NCI-H1436 (cell line): ENCODE data around the gene RALGAPA1.
"Not testable (repeated sequence)": the region's sequence is repeated elsewhere in the genome, so short reads cannot be mapped to it uniquely, and the experiment has no call there.

Source experiments
- DNase-seq: peaks from one replicate; lab custom pipeline; 2025; lab: John Stamatoyannopoulos, UW

RALGAPA1 gene

DNA sequence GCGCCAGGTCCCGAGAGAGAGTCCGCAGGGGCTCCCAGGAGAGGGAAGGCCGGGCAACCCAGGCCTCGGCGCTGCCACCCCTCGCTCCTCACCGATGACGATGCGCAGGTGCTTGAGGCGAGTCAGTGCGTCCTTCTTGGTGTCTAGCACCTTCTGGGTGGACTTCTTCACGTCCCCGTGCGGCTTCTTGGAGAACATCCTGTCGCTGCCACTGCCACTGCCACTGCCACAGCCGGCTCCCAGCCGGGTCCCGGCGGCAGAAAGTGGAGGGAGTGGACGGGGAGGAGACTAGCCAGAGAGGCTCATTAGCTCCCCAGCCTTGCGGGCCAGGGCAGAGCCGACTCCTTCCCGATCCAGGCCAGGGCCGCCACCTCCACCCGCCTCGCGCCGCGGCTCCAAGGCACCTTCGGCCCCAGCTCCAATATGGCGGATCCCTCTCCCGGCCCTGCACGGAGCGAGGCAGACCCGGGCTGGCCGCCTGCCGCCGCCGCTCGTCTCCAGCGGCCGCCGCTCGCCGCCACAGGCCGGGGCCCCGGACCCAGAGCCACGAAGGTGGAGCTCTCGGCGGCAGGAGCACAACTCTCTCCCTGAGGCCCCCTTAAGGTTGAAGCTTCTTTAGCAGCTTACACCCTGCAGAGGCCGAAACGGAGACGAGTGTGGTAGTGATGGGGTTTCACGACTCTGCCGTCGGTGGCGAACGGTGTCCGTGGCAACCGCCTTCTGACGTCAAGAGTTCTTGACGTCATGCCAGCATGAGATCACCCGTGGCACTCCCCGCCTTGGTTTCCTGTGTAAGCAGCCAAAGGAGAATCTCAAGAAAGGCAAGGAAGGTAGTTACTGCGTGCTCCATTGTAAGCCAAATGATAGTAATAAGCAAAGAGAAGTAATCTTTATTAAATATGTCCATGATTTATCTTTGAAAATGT, at the start of gene RALGAPA1:
RALGAPA1 (minus strand) TSS at position 658 of the 926 bp plus-strand sequence; CDS start at position 198, 460 bp downstream.
- peak; percentile 93 for DNase-seq

- no peak for DNase-seq
Measured at GRCh38 chr14:35858521-35859209, 49.6 kb upstream of the RALGAPA1 start.

GRCh38 chr14:35855876-35856481, 46.9 kb upstream of the RALGAPA1 start:
- no peak for DNase-seq

DNA sequence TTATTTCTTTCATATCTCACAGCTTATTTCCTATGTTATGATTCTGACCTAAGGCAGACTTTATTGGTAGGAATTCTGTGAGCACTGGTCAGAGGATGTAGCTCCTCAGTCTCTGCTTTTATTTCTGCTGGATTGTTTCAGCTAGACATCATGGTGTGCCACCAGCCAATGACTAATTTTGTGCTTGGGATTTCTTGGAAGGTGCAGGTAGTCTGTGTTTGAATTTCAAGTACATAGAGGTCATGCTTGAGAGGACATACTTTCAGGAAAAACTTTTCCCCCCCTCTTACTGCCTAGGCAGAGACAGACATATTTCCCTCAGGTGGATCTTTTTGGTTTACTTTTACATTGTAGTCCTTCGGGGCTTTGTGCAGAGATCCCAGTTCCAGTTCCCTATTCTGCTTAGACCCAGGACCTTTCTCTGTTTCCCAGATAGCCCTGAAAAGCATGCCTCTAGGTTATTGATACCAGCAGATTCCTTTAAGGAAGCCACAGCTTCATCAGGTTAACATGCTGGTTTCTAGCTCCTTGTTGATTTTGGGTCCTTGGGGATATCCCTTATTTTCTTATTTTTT, 45.7 kb upstream of the RALGAPA1 start:
- DNase-seq = no peak

- no peak for DNase-seq
Measured at GRCh38 chr14:35853225-35853624, 44.1 kb upstream of the RALGAPA1 start.

DNA sequence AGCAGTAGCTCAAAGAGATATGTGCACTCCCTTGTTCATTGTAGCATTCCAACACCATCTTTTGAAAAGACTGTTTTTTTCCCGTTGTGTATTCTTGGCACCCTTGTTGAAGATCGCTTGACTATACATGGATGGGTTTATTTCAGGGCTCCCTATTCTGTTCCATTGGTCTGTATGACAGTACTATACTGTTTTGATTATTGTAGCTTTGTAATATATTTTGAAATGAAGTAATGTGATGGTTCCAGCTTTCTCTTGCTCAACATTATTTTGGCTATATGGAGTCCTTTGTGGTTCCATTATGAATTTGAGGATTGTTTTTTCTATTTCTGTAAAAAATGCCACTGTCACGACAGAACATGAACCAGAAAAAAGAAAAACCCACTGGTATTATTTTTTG, 42.7 kb upstream of the RALGAPA1 start:
- no peak for DNase-seq

GRCh38 chr14:35849122-35849521, 40.0 kb upstream of the RALGAPA1 start:
- no peak for DNase-seq

DNA sequence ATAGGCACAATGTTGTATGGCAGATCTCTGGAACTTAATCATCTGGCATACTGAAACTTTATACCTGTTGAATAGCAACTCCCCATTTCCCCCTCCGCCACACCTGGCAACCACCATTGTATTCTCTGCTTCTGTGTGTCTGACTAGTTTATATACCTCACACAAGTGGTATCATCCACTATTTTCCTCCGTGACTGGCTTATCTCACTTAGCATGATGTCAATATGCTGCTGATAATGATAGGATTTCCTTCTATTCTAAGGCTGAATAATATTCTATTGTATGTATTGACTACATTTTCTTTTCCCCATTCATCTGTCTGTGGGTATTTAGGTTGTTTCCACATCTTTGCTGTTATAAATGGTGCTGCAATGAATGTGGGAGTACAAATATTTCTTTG, 38.5 kb upstream of the RALGAPA1 start:
- DNase-seq = no peak

GRCh38 chr14:35844494-35844893, 35.4 kb upstream of the RALGAPA1 start:
- no peak for DNase-seq

DNA sequence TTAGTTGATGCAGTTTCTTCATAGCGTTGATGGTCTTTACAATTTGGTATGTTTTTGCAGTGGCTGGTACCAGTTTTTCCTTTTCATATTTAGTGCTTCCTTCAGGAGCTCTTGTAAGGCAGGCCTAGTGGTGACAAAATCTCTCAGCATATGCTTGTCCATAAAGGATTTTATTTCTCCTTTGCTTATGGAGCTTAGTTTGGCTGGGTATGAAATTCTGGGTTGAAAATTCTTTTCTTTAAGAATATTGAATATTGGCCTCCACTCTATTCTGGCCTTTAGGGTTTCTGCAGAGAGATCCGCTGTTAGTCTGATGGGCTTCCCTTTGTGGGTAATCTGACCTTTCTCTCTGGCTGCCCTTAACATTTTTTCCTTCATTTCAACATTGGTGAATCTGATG, 33.1 kb upstream of the RALGAPA1 start:
- DNase-seq = not testable (repeated sequence)

- DNase-seq = not testable (repeated sequence)
Measured at GRCh38 chr14:35841704-35842103, 32.6 kb upstream of the RALGAPA1 start.

DNA sequence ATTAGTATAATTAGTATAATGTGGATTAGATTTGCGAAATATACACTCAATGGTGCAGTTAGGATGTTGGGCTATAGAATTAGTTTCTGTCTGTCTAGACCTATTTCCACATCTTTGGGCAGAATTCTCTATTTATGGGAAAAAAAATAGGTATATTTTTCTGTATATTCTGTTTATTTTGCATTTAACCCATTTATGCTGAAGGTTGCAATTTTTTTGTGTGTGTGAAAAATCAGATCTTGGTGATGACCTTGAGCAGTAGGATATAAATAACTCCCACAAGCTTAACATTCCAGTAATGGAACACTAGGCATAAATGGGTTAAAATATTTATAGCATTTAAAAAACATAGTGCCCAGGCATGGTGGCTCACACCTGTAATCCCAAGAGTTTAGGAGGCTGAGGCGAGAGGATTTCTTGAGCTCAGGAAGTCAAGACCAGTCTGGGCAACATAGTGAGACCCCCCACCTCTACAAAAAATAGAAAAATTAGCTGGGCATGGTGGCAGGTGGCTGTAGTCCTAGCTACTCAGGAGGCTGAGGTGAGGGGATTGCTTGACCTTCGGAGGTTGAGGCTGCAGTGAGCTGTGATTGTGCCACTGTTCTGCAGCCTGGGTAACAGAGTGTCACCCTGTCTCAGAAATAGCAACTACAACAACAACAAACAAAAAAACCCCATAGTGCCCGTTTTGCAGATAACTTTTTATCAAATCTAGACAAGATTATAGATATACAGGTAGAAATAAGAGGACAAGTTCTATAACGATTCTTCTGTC, 26.3 kb upstream of the RALGAPA1 start:
- no peak for DNase-seq

- DNase-seq = no peak
Measured at GRCh38 chr14:35829449-35829848, 20.4 kb upstream of the RALGAPA1 start.

DNA sequence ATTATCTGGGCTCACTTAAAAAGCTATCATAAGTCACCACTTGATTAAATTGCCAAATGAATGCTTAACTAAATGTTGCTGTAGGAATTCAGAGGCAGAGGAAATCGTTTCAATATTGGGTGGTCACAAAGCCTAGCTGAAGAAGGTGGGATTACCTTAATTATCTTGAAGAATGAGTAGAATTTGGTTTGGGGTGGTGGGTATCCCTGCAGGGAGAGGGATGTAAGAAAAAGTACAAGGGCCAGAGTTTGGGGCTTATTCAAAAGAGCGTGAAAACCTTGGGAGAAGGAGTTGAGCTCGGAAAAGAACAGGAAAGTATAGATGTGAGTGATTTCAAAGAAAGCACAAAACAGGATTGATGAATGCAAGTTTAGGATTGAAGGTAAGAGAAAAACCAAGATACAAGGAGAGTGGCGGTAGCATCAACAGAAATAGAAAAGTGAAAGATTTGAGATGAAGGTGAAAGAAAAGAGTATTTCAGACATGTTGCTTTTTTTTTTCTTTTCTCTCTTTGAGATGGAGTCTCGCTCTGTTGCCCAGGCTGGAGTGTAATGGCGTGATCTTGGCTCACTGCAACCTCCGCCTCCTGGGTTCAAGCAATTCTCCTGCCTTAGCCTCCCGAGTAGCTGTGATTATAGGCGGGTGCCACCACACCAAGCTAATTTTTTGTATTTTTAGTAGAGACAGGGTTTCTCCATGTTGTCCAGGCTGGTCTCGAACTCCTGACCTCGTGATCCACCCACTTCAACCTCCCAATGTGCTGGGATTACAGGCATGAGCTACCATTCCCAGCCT, 18.8 kb upstream of the RALGAPA1 start:
- no peak for DNase-seq

GRCh38 chr14:35826952-35827416, 17.9 kb upstream of the RALGAPA1 start:
- no peak for DNase-seq

GRCh38 chr14:35826218-35826951, 17.3 kb upstream of the RALGAPA1 start, which contains the start of gene BRMS1L:
BRMS1L (plus strand) TSS chr14:35826338; CDS start chr14:35826517, 179 bp downstream.
- DNase-seq = peak; percentile 98

GRCh38 chr14:35825968-35826217, 16.8 kb upstream of the RALGAPA1 start:
- DNase-seq = no peak

DNA sequence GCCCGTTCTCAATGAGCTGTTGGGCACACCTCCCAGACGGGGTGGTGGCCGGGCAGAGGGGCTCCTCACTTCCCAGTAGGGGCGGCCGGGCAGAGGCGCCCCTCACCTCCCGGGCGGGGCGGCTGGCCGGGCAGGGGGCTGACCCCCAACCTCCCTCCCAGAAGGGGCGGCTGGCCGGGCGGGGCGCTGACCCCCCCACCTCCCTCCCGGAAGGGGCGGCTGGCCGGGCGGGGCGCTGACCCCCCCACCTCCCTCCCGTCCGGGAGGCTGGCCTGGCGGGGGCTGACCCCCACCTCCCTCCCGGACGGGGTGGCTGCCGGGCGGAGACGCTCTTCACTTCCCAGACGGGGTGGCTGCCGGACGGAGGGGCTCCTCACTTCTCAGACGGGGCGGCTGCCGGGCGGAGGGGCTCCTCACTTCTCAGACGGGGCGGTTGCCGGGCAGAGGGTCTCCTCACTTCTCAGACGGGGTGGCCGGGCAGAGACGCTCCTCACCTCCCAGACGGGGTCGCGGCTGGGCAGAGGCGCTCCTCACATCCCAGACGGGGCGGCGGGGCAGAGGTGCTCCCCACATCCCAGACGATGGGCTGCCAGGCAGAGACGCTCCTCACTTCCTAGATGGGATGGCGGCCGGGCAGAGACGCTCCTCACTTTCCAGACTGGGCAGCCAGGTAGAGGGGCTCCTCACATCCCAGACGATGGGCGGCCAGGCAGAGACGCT, 15.5 kb upstream of the RALGAPA1 start:
- not testable (repeated sequence) for DNase-seq

DNA sequence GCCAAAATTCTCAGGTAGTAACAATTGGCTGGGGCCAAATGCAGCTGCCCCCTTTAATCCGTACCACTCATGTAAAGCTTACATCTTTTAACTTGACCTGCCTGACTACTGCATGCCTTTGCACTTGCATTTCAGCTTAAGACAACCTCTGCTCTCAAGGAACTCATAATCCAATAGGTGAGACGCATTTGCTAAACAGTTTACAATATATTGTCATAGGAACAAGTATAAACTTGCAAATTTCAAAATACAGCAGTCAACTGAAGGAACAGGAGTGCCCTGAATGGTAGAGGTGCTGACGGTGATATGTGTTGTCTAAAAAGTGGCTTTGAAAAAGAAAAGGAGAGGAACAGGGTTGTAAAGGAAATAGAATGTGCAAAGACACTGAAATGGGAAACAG, 13.4 kb upstream of the RALGAPA1 start:
- no peak for DNase-seq
